CD4-positive, alpha-beta T cell treated with Interleukin-4 for 4 hours (primary cell): ENCODE data around the gene PHF8.
A peak's percentile ranks its signal among the peaks of the same experiment; 100 is the strongest.

Experiments used
- DNase-seq: peaks from one replicate; pipeline ENCODE4 v3.0.0-alpha.2; 2020

The PHF8 gene

DNA sequence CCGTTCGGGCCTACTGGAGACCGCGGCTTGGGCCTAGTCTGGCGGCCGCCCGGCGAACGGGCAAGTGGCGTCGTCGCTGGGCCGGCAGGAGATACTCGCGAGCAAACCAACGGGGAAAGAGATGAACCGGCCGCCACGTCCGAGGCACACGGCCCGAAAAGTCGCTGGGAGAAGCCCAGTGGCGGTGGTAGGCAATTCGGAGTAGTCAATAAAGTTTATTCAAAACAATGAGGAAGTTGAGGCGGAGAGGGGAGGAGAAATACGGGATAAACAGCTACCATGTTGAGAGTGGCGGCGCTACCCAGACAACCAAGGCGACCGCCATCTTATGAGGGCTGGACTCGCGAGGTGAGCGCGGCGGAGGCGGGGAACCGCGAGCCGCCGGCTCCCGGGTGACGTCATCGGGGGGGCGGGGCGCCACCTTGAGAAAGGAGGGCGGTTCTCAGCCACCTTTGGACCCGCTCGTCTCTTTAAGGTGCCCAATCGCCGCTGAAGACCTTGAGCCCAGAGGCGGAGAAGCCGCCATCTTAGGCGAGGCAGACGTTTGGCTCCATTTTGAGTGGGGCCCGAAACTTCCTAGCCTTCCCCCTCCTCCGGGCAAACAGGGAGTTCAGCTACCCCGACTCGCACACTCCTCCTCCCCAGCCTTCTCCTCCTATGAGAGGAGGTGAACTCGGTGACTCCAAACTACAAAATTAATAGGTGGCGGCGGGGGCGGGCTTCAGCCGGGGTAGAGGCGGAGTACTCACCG is at the start of gene PHF8:
Gene PHF8, minus strand, starts transcription at position 348 of the 751 bp plus-strand sequence. CDS start 1,745 bp downstream, outside the sequence.
- peak; percentile 97 for DNase-seq

DNA sequence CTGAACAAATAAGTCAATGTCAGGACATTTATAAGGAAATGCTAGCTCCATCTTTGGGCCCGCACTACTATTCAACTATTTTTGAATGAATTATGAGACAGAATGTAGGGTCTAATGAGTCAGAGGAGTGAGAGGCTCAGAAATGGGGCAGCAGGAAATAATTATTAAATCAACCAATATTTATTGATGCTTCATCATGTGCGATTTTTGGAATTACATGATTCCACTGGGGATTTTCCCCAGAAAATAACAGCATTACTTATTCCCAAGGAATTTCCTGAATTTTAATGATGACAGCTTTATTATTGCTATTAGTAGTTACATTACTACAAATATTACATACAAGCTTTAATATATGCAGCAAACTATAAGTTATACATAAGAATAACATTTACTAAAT is 49.3 kb upstream of the PHF8 start:
- no peak for DNase-seq

DNA sequence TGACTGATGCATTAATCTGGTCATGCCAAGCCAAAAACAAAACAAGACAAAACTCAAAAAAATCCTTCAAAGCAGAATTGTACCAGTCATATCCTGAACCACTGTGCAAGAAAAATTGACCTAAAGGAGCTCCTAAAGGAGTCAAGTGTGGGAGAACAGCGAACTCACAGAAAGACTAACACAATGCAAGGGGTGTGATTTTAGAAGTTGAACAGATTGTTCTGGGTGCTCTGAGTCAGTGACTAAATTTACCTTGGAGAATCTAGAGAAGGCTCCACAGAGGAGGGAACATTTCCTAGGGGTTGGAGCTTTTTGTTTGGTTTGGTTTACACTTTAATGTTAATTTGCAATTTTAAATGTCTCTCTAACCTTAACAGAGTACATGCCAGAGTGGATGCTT is 48.9 kb upstream of the PHF8 start:
- DNase-seq, result no peak

DNA sequence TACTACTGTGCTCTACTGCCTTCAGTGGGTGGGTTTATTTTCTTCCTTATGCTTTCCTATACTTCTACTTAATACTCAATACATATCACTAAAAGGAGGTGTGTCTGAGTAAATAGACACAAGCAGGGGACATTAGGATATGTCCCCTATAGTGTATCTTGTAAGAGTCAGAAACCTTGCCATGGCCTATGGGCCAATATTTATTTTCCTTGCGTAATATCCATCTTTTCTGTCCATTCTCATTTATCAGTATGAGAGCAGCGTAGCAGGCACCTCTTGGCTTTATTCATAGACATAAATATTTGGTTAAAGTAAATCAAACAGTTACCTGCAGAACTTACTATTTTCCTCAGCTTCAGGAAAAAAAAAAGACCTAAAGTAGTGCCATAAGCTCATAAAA is 46.6 kb upstream of the PHF8 start:
- no peak for DNase-seq

DNA sequence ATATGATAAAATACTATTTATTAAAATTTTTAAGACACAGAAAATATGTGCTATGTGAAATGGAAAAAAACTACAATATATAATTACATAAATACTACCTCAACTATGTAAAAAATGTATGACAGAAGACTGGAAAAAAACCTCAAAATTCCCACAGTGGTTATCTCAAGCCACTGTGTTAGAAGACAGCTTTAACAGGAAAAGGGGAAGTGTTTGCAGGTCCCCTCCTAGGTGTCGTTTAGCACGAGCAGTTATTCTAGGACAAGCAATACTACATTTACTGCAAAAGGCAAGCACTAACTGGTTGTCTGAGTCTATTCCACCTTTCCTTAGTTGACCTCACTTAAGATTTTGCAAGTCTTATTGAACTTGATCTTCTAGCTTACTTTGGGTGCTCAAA is 44.9 kb upstream of the PHF8 start:
- no peak for DNase-seq

DNA sequence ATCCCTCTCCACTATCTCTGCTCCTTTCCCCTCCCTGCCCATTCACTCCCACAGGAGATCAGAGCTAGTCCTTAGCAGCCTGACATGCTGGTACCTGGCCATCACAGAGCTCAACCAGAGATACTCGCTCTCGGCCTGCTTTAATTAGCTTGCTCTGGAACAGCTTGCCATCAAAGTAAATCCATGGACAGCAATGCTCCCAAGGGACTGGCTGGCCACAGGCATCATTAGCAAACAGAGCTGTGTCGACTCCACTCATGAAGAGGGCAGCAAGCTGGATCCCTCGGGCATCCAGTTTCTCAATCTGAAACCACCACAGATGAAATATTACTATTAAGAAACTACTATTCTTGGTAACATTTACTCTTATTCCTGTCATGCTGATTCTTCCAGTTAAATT is 43.4 kb upstream of the PHF8 start:
- DNase-seq, result no peak

DNA sequence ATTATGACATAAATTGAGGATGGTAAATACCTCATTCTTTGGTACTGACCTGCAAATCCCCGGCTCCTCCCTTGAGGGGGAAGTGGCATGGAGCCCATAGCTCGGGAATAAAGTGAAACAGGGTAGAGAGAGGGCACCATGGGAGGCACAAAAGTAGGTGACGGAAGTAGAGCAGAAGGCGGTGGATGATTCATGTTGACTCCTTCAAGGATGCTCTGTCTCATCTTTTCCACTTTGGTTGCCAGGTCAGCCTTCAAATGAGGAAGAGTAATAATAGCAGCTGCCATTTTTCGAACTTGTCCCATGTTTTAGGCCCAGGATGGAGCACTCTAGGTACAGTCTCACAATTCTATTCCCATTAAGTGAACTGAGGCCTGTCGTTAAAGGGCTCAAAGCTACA is 41.4 kb upstream of the PHF8 start:
- no peak for DNase-seq

DNA sequence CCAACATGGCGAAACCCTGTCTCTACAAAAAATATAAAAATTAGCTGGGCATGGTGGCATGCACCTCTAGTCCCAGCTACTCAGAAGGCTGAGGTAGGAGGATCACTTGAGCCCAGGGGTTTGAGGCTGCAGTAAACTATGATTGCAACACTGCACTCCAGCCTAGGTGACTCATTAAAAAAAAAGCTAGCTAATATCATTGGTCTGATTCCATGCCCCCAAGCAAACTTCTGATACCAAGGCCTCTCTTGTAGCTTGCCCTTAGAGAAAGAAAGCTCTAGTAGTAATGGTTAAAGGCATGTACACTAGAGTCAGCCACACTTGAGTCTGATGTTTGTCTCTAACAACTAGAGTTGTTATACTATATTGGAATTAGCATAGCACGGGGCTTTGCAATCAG is 32.6 kb upstream of the PHF8 start:
- DNase-seq, result no peak

DNA sequence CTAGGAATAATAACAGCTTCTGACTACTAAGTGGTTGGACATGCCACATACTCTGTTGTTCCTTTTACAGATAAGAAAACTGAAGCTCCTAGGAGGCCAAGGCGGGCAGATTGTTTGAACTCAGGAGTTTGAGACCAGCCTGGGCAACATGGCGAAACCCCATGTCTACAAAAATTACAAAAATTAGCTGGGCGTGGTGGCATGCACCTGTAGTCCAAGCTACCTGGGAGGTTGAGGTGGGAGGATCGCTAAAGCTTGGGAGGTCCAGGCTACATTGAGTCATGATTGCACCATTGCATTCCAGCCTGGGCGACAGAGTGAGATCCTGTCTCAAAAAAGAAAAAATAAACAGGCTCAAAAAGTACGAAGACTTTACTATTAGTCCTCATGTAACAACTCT is 30.6 kb upstream of the PHF8 start:
- DNase-seq, result no peak

DNA sequence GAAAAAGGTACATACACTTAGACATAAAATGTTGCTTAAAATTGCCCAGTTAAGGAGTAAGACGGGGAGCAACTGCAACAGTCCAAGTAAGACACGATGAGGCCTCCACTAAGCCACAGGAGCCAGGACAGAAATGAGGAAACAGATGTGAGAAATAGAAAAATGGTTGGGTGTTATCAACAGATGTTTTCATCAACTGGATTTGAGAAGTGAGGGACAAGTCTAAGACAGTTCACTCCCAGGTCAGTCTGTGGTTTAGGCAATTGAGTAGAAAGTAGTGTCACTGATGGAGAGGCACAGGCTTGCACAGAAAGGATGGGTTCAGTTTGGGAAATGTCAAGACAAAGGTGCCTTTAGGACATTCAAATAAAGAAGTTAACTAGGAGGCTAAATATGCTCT is 23.5 kb upstream of the PHF8 start:
- no peak for DNase-seq

DNA sequence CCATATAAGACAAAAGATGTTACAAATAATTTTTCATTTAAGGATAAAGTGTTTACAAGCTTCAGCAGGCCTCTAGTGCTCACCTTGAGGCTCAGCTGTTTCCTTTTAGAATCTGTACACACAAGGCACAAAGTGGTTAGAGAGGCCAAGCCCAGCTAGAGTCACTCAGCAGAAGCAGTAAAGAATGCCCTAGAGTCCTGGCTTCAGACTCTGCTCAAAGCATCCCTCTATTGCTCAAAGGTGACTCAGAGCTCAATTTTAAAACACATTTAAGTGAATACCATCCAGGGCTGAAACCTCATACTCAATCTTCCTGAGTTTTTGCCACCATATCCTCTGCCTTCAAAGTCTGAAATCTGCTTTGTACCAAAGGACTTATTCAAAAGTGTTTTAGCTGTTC is 22.6 kb upstream of the PHF8 start:
- DNase-seq, result no peak

DNA sequence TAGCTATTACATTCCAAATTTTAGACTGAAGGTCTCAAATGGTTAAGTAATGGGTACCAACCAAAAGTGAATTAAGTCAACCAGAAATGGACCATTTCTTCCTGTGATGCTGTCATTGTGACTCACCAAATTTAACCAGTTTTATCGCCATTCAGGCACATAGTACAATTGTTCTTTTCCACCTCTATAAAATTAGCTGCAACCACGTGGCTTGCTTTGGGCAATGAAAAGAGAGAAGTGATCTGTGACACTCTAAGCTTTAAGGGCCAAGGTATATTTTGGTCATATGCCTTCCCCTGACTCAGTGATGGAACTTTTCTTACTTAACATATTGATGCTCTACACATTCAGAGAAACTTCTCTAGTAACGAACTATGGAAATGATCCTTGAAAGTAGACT is 20.3 kb upstream of the PHF8 start:
- no peak for DNase-seq

DNA sequence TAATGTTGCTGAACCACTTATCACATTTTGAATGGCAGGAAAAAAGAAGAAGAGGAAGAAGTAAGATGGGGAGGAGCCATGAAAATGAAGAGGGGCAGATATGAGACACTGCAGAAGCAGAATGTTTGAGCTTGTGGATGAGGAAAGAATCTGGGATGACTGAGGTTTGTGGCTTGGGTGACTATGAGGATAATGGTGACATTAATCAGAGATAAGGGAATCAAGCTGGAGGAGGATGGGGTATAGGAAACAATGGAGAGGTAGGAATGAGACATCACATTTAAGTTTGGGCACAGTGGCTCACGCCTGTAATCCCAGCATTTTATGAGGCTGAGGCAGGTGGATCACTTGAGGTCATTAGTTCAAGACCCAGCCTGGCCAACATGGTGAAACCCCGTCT is 19.1 kb upstream of the PHF8 start:
- no peak for DNase-seq

DNA sequence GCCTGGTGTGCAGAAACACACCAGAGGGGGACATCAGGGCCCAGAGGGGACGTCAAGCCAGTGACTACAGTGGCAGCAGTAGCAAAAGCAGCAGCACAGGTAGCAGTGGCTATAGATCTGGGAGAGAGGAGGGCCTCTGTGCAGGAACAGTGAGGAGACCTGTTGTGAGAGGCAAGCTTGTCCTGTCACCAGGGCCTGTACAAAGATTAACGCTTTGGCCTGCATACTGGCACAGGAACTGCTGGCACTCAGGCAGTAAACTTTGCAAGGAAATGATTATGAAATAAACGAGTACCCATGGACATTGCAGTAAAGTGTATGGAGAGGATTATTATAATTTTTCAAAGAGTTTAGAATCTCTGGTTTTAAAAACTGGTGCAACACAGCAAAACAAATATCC is 5.5 kb upstream of the PHF8 start:
- DNase-seq, result no peak

DNA sequence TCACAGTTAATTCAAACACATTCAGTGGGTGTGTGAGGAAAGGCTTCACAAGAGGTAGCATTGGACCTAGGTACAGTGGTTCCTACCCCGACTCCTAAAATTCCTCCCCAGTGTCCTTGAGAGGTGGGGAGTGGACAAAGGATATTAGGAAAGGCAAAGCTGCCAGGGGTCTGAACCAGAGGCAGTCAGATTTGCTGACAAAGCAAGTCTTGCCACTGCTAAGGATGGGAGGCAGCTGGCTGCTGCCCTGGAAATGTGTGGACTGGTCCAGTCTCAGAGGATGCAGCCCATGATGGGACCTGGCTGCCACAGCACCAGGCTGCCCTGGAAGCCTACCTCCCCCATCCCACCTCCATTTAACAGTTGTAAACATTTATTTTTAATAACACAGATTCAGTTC is 4.1 kb upstream of the PHF8 start:
- no peak for DNase-seq

DNA sequence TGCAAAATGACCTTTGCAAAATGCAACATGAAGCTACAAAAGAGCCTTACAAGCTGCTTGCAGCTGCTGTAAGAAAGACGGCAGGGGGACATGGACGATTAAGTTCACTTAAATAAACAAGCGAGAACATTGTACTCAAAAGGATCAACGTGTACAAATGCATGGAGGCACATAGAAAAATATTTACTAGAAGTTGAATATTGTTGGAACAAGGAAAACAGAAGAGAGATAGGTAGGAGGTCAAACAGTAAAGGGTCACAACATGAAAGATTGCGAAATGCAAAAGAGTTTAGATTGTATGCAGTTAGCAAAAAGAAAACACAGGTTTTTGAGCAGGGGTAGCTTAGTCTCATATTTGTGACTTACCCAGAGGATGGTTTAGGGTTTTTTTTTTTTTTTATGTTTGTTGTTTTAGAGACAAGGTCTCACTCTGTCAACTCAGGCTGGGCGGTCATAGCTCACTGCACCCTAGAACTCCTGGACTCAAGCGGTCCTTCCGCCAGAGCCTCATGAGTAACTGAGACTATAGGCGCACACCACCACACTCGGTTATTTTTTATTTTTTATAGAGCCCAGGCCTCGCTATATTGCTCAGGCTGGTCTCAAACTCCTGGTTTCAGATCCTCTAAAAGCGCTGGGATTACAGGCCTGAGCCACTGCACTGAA is 1.4 kb upstream of the PHF8 start:
- no peak for DNase-seq

DNA sequence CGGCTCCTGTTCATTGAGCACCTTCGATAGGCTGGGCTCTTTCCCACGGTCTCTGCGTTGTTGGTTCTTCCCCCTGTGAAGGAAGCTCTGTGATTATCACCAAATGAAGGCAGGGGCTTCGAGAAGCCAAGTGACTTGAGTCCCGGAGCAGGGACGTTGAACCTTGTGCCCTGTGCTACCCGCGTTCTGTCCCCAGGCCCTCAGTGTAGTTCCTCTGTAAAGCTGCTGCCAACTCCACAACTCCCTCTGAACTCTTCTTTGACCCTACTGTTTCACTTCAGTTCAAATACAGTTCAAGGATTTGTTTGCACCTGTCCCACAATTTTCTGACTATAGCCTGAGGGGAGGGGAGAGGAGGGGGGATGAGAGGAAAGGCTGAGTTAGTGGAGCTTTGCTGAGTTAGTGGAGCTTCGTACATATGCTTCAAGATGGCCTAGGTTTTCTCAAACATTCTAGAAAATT is 635 bp upstream of the PHF8 start:
- no peak for DNase-seq

DNA sequence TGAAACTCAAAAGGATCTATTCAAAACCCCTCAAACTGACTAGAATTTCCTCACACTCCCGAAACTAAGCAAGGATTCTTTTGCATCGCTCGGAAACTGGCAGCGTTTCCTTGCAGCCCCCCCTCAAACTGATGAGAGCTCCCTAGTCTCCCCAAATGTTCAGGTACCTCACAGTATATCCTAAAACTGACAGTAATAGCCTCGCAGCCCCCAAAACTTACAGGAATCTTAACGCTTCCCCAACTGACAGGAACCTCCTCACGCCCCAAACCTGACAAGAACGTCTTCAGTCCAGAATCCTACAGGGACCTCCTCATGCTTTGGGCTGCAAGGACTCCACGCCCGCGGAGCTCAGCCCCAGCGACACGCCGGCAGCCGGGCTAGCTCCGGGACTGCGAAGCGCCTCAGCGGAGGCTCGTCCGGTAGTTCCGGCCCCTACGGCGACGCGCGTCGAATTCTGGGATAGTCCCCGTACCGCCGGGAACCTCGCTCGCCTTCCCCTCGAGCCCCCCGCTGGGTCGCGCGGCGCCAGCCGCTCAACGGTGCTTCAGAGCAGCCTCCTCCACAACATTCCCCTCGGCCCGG is 640 bp downstream of the PHF8 start:
- peak; percentile 14 for DNase-seq

DNA sequence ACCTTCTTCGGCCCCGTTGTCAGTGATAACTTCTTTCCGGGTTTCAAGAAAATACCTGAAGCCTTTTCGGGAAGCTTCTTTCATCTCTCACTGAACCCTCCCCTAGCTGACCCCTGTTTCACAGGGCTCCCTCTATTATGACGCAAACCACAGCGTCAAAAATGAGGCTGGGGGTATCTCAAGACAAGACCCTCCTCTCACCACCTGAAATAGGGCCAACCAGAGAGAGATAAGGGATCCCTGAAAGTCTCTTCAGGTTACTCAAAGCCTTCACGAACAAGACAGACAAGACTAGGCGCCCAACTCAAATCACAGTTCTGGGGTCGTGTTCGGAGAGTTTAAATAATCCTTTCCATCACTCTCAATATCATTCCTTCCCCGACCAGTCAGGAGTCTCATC is 1.2 kb downstream of the PHF8 start:
- DNase-seq, result no peak

DNA sequence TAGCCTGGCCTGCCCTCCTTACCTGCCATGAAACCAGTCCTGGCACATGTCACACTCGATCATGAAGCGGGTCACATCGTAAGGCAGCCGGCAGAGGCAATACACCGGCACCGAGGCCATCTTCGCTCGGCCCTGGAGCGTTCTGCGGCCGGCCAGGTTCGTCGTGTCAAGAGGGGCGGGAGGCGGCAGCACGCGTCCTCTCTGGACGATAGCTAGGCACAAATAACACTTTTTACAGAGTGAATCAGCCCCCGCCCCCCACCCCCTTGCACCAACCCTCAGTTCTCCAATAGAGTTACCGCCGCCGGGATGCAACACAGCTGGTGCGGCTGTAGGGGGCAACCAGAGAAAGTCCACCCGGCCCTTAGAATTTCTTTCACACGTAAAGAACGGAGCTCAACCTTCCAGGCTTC is 1.7 kb downstream of the PHF8 start:
- peak; percentile 33 for DNase-seq

DNA sequence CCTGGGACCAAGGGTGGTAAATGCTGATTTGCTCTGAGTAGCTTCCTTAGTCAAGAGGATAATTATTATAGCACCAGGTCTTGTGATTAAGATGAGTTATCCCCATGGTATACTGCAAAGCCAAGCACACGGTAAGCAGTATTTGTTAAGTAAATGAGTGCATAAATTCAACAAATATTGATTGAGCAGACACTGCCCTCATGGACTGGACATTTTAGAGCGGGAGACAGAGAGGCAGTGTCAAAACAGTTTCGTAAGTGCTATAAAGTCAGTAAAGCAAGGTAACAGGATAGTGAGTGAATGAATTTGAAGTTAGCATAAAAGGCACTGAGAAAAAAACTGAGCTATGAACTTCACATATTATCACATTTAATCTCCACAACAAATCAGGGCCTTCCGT is 13.9 kb downstream of the PHF8 start:
- no peak for DNase-seq

DNA sequence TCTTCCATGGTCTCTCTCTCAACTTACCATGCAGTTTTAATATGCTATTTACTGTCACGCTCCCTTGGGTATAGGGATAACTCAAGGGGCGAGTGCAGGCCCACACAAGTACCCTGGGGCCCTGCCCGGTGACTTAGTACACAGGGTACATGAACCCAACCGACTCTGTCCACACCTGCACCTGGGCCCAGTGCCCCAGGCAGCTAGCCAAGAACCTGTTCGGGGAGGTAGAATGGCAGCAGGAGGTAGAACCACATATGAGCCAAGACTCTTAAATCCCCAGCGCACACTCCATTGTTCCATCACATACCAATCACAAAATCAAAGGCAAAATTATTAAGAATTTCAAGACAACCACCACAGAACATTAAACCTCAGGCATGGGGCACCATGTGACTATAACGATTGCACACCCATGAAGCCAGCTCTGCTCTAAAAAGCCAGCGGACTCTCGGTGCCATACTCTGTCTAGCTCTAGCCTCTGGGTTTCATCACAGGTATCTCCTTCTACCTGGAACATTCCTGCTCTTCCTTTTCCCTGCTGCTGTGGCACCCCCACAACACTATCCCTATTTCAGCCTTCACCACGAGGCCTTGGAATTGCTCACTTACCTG is 14.6 kb downstream of the PHF8 start:
- DNase-seq, result no peak

DNA sequence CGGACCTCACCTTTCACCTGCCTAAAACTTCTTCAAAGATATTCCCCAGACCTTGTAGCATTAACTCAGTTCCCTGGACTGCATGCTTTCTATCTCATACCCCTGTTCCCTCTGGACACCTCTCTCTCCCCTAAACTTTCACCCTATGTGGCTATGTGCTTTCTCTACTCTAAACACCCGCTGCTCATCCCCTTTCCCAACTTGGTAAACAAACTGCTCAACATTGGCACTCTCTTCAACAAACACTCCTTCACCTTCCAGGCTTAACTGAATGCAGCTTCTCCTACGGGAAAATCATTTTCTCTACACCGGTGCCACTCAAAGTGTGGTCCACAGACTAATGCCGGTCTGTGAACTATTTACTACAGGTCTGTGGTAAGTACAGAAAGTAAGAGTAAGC is 19.9 kb downstream of the PHF8 start:
- DNase-seq, result no peak
